ENCODE measurements around the gene RINL. TPM values are rescaled to one million over a fixed set of nuclear protein-coding genes. Genes with fewer than 3 reads are reported as not detected.

The RINL gene, protein sequence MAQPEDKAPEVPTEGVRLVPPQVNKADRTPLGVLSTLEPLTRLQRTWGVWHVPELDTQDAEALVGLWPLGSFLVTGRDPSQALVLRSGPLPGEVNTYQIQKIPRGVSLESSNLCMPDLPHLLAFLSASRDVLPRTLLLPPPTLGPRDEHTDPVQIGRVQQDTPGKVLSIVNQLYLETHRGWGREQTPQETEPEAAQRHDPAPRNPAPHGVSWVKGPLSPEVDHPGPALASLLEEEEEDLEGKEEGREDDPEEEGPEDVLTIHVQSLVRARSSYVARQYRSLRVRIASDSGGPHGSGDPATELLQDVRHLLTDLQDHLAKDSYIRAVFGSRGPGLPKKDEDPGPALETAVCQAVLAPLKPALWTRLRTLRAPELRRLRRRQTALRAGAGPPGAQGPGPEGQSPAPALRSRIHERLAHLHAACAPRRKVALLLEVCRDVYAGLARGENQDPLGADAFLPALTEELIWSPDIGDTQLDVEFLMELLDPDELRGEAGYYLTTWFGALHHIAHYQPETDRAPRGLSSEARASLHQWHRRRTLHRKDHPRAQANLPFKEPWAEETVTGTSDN
- polyA plus RNA-seq, result 10 to 100 TPM in 2 of 3 donors, 1 to 10 TPM in 1; 7.2 to 19.3 (median 13.5) TPM

DNA sequence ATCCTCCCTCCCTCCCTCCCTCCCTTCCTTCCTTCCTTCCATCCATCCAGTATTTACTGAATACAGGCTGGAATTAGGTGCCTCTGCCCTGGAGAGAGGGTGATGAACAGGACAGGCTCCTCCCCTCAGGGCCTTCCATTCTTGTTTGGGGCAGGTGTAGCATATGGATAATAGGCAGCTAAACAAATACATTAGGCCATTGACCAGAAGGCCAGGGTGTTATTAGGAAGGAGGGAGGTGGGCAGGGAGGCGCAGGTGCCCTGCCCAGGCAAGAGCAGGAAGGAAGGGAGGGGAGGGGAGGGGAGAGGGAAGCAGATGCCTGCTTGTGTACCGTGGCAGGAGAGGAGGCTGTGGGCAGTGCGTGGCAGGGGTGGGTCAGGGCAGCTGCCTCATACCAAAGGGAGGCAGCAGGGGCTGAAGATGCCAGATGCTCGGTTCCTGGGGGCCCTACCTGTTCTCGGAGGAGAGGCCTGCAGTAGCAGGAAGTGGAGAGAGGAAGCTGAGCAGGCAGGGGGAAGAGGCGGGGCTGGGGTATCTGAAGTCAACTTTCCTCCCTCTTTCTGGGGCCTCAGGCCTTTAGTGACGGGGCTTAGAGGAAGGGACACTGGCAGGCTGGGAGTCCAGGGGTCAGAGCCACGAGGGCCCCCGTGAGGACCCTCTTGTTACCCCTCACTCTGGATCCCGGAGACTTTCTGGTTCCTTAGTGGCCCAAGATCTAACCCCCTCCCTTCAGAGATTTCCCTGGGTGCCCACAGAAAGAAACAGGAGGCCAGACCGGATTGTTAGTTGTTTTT, at the start of gene RINL:
RINL (minus strand) TSS at position 495 of the 794 bp plus-strand sequence. CDS start 1,533 bp downstream, outside the sequence.
- H3K27ac ChIP-seq (ENCODE audit: low read depth, low read length), result no peak within 1 kb of the TSS
- 30 to 51% (median 34%) methylated on average over 11 of the region's 11 CpGs for WGBS, 3 donors

DNA sequence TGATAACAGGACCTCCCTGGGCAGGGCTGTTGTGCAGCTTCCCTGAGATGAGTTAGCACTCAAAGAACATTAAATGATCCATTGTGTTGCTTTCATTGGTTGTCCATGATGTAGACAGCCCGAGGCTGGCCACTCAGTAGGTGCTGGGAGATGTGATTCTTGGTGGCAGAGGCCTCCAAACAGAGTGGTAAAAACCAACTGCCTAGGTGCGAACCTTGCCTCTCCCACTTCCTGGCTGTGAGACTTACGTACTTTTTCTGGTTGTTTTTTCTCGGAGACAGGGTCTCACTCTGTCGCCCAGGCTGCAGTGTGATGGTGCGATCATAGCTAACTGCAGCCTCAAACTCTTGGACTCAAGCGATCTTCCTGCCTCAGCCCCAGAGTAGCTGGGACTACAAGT, 46.3 kb upstream of the RINL start:
- 96% methylated on average over 7 of the region's 7 CpGs for WGBS, 3 donors
- no peak overlapping the region for H3K27ac ChIP-seq (ENCODE audit: low read depth, low read length)

DNA sequence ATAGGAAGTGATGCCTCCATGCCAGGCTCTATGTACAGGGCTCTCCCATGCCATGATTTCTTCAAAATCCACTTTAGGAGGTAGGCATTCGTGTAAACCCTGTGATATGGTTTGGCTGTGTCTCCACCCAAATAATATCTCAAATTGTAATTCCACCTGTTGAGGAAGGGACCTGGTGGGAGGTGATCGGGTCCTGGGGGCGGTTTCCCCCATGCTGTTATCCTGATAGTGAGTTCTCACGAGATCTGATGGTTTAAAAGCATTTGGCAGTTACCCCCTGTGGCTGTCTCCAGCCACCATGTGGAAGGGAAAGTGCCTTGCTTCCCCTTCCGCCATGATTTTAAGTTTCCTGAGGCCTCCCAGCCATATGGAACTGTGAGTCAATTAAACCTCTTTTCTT, 44.4 kb upstream of the RINL start:
- no peak overlapping the region for H3K27ac ChIP-seq (ENCODE audit: low read depth, low read length)
- WGBS, 3 donors, result 90 to 97% (median 90%) methylated on average over 5 of the region's 5 CpGs

DNA sequence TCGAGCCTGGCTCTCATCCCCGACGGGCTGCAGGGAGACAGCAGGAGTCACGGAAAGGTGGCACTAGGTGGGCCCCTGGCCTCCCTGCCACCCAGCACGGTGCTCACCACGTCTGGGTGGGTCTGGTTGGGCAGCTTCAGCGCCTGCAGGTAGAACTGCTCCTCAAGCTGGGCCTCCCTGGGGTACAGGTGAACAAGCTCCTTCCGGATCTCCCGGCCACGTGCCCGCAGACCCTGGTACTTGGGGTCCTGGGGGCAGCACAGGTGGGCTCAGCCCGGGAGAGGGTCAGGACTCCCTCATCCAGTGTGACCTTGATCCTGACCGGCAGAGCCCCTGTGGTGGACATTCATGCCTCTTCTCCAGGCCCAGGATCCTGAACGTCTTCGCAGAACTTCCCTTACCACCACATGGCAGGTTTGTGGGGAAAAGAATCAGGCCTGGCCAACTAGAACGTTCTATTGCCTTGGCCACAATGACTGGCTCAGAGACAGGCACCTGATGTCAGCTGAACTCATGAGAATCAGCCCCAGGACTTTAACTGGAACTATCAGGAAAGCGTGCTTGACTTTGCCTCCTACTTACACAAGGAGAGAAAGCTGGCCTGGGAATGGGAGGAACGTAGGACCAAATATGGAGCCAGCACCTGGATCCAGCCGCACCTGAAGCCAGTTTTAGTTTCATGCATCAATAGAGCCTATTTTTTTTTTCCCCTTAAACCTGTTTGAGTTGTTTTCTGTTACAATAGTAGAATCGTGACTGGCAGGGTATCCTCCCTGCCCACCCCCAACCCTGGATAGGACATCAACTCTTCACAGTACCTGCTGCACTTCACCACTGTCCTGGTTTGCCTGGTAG, 43.6 kb upstream of the RINL start:
- WGBS, 3 donors, result 91 to 94% (median 93%) methylated on average over 20 of the region's 20 CpGs
- no peak overlapping the region for H3K27ac ChIP-seq (ENCODE audit: low read depth, low read length)

DNA sequence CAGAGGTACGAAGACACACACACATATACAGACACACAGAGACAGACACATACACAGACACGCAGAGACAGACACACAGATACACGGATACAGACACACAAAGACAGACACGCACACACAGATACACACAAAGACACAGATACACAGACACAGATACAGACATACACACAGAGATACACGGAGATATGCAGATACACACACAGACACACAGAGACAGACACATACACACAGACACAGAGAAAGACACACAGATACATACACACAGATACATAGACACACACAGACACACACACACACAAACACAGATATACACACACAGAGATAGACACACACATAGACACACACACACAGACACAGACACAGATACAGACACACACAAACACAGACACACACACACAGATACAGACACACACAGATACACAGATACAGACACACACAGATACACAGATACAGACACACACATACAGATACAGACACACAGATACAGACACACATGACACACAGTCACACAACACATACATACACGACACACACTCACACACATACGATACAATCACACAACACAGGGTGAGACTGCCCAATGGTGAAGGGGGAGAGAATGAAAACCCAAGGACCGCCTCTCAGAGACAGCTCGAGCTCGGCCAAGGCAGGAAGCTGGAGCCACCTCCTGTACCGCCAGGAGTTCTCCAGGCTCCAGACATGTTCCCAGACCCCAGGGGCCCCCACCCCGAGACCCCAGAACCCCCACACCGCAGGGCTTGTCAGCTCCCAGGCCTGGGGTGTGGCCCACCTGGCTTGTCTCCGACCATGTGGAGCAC, 42.7 kb upstream of the RINL start:
- no peak overlapping the region for H3K27ac ChIP-seq (ENCODE audit: low read depth, low read length)
- 76 to 80% (median 78%) methylated on average over 14 of the region's 14 CpGs for WGBS, 3 donors

DNA sequence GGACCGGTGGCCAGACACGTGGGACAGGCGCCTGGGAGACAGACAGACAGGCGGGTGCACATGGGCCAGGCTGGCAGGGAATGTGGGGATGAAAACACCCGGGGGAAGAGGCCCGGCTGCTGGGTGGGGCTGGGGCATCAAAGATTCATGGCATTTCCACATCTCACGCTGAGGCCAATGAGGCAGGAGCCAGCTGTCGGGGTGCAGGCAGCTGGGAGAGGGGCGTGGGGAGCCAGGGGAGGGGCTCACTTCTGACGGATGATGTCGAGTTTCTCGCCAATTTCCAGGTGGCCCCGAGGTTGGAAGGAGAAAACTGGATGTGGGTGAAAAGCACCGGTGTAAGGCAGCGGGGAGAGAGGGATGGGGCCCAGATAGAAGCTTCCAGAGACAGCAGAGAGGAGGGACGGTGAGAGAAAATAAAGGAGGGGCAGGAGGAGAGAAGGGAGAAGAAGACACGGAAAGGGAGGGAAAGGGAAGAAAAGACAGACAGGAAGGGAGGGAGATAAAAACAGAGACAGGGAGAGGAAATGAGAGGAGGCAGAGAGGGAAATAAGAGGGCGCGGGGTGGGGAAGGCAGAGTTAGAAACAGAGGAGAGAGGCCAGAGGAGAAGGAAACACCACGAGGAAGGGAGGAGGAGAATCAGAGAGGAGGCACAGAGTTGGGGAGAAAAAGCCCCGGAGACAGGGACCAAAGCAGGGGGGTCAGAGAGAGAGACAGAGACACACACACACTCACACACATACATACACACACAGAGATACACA, 41.9 kb upstream of the RINL start:
- H3K27ac ChIP-seq (ENCODE audit: low read depth, low read length), result no peak overlapping the region
- 53 to 71% (median 62%) methylated on average over 21 of the region's 21 CpGs for WGBS, 3 donors

DNA sequence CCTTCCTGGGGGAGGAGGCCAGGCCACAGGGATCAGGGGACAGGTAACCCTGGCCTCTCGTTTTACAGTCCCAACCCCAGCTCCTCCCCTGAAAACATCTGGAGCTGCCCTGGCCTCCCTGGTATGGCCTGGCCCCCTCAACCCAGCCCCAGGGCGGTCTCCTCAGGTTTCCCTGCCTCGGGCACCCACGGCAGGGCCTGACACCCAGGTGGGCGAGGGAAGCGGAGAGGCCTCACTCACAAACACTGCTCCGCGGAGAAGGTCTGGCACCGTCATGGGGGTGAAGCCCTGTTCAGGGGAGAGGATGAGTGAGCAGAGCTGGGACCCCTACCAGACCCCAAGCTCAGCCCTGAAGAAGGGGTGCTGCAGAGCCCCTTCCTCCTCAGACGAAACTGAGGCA, 40.5 kb upstream of the RINL start:
- H3K27ac ChIP-seq (ENCODE audit: low read depth, low read length), result no peak overlapping the region
- WGBS, 3 donors, result 88 to 94% (median 91%) methylated on average over 10 of the region's 10 CpGs

DNA sequence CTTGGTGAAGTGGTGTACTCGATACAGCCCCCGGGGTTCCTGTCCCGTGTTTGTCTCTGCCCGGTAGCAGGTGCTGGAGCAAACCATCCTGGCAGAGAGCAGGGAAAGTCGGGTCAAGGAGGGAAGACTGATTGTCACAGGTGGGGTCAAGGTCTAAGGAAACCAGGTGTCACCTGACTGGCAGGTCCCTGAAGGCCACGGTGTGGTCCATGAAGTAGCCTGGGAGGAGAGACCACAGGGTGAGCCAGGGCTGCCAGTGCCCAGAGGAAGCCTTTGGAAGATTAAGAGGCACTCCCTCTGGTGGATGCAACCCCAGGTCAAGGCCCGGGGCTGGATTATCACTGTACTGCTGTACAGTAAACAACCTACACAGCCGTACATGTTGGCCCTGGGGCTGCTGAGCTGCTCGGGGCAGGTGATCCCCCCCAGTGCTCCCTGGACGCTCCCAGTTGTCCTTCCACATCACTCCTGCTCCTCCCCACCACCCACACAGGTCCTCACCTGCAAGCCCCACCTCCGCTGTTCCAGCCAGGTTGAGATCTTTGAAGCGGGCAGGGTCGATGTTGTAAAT, 39.9 kb upstream of the RINL start:
- H3K27ac ChIP-seq (ENCODE audit: low read depth, low read length), result no peak overlapping the region
- 64 to 80% (median 79%) methylated on average over 13 of the region's 13 CpGs for WGBS, 3 donors

DNA sequence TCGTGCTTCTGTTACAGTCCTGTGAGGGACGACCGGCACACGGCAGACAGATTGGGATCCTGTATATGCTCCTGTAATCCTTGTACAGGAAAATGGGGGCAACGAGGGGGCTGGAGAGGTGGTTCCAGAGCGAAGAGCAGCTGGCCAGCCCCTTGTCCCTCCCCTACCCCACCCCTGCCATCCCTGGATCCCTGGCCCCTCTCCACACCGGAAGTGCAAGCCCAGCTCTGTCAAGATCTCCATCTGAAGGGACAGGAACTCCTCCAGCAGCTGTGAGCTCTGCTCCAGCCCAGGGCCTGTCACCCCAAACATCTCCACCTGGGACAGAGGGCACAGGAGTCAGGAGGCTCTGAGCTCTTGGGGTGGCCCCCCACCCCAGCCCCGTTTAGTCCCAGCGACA, 39.4 kb upstream of the RINL start:
- H3K27ac ChIP-seq (ENCODE audit: low read depth, low read length), result no peak overlapping the region
- WGBS, 3 donors, result 68 to 90% (median 81%) methylated on average over 8 to 9 of the region's 9 CpGs

DNA sequence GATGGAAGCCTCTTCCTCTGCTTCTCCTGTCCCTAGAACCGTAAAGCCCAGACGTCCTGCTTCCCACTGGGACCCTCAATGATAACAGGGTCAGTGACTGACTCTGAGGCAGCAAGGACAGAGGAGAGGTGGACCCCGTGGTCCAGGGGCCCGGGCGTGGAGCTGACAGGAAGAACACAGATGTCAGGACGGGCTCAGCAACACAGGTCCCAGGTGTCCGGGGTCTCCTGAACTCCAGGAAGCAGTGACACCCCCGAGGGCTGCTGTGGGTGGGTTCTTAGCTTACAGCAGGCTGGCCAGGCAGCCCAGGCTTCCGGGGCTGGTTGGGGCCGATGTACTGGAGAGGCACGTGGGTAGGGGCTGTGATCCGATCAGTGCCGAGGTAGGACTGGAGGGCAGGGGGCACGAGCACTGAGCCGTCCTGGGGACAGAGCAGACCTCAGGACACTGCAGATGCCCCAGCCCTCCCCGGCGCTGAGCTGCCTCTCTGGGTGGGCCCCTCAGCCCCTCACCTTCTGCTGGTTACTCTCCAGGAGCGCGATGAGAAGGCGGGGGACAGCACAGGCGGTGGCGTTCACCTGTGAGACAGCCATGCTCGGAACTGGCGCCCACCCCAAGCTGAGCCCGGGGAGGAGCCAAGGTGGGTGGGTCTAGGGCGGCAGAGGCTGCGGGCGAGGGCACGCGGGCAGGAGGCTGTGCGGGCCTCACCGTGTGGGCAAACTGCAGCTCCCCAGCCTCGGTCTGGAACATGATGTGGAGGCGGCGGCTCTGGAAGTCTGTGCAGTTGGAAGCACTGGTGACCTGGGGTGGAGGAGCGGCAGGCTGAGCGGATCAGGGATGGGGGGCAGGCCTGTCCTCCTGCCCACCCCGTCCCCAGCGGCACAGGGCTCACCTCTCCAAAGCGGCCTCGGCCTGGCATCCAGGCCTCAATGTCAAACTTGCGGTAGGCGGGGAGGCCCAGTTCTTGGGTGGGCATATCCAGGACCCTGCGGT, 37.5 kb upstream of the RINL start:
- 91 to 92% (median 92%) methylated on average over 42 to 44 of the region's 44 CpGs for WGBS, 3 donors
- no peak overlapping the region for H3K27ac ChIP-seq (ENCODE audit: low read depth, low read length)

DNA sequence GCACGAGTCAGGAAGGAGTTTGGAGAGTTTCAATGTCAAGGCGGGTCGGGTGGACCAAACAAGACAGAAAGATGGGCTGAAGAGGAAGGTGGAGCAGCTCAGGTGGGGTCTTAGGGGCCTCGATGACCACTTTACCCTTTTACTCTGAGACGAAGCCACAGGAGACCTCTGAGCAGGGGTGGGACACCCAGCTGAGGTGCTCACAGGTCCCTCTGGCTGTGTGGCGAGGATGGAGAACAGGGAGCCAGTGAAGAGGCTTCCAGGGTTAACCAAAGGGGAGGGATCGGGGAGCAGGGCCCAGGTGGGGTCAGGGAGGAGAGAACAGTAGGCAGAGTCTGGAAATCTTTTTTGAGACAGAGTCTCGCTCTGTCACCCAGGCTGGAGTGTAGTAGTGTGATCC, 35.9 kb upstream of the RINL start:
- WGBS, 3 donors, result 91 to 96% (median 94%) methylated on average over 8 of the region's 8 CpGs
- H3K27ac ChIP-seq (ENCODE audit: low read depth, low read length), result no peak overlapping the region

DNA sequence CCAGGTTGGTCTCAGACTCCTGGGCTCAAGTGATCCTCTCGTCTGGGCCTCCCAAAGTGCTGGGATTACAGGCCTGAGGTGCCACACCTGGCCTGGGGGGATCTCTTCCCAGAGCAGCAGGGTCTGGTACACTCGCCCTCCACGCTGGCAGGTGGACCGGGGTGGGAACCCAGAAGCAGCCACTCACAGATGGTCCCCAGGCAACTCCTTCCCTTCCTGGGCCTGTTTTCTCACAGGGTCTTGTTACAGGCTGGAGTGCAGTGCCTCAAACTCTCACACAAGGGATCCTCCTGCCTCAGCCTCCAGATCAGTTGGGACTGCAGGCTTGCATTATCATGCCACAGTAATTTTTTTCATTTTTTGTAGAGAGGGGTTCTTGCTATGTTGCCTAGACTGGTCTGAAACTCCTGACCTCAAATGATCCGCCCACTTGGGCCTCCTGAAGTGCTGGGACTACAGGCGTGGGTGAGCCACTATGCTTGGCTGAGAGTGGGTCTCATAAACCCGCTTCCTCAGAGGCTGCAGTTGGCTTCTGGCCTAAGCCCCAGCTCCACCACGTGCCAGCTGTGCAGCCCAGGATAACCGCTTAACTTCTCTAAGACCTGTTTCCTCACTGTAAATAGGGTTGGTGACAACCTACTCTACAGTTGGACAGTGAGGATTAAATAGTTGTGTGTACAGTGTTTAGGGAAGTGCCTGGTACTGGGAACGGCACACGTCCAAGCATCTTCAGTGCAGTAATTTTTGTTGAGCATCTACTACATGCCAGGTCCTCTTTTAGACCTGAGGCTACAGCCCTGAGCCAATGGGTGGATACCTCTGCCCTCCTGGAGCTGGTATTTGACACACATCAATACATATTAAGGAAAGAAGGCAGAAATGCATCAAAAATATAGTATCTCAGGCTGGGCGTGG, 34.8 kb upstream of the RINL start:
- H3K27ac ChIP-seq (ENCODE audit: low read depth, low read length), result no peak overlapping the region
- 70 to 81% (median 70%) methylated on average over 12 of the region's 12 CpGs for WGBS, 3 donors

DNA sequence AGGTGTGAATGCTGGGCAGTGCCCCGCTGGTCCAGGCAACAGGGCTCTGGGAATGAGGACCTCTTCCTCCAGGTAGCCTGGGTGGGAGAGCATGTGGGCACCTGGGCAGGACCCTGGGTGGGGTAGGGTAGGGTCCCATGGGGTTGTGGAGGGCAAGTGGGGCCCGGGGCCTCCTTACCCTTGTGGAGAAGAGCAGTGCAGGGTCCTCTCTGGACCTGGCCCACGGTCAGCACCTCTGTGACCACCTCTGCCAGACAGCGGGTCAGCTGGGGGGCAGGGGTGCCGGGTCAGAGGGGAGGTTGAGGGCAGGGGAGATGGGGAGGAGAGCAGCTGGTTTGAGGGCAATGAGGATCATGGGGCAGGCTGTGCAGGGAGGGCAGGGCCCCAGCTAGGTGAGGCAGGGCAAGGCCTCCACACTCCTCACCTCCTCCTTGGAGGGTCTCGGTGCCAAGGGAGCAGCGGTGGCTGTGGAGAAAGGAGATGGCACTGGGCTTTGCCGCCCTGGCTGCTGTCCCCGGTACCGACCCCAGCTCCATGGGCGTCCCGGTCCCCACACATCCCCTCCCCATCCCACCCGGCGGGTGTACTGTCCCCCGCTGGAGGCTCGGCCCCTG, 33.4 kb upstream of the RINL start:
- WGBS, 3 donors, result 54 to 73% (median 69%) methylated on average over 11 to 16 of the region's 16 CpGs
- H3K27ac ChIP-seq (ENCODE audit: low read depth, low read length), result no peak overlapping the region

DNA sequence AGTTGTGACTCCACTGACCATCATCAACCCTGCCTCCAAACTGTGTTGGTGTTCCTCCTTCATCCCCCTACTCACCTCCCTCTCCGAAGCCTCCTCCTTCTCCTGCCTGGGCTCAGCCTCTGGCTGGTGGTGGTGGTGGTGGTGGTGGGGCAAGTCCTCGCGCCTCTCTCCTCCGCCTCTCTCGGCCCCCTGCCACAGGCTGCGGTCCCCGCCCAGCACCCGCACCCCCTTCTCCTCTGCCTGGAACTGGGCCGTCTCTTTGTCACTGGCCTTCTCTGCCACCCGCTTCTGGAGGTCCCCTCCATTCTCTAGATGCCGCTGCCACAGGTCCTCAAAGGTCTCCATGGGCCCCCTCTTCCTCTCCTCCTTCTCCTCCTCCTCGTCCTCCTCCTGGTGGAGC, 32.4 kb upstream of the RINL start:
- H3K27ac ChIP-seq (ENCODE audit: low read depth, low read length), result no peak overlapping the region
- 92 to 98% (median 96%) methylated on average over 11 to 12 of the region's 12 CpGs for WGBS, 3 donors

All from adipose tissue (tissue), 3 donors.